Renal cortical epithelial cell (primary cell): ENCODE results near the gene PDHA1. TPM values are rescaled to one million over a fixed set of nuclear protein-coding genes. Genes with fewer than 3 reads are reported as not detected.

Experiments used
- DNase-seq: peaks from one replicate; pipeline ENCODE4 v3.0.0-alpha.2; 2011; ENCODE audit warnings: low read depth
- total RNA-seq: library from RNA; depleted of rRNA; stranded (reverse); fragments of >200 nt; gene quantifications from 2 replicates; pipeline ENCODE4 v1.2.3, GENCODE V29; 2014

The PDHA1 gene
- total RNA-seq, 1 donor from 2014 or later: 212 TPM

DNA sequence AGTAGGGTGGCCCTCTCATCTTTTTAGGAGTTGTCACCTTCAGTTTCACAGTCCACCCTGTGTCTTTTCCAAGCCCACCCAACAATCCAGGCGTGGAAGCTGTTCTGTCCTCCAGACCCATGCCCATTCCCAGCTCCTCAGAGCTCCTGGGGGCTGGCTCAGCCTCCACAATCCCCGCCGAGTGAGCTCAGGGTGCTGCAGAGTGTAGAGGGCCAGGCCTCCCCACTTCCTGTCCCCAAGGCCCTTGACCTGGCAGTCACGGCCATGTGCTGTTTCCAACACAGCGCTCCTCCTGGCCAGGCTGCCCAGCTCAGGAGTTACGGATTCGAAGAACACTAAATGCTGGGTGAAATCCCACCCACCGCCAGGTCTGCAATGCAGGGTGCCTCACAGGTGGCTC, 31.8 kb downstream of the PDHA1 start:
- DNase-seq: no peak

DNA sequence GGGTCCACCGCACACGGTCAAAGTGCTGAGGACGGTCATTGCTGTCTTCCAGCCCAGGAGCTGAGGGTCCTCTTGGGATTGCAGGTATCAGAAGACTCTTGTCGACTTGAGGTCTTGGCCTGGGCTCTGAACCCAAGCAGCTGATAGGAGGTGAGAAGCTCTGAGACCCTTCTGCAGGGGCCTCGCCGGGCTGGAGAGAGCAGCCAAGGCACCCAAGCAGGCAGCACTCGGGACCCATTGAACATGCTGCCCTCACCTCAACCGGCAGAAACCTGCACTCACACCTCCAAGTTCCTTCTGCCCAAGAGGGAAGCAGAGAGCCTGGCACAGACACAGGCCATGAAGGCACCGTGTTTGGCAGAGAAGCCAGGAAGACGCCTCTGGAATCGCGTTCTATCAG, 34.1 kb downstream of the PDHA1 start:
- no peak for DNase-seq

DNA sequence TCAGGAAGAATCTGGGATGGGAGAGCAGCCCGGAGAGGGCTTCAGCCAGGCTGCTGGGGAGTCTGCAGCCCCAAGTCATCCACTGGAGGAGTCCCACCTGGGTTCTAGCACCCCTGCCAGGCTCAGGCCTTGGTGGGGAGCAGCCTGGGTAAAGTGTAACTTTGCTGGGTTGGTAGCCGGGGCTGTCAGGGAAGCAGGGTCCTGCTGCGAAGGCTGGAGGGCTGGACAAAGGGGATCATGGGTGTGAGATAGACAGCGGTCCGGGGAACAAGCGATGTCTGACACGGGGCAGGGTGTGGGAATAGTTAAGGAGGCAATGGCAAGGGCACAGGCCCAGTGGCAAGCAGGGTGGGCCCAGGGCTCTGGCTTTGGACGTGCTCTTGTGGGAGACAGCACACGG, 37.6 kb downstream of the PDHA1 start:
- no peak for DNase-seq

DNA sequence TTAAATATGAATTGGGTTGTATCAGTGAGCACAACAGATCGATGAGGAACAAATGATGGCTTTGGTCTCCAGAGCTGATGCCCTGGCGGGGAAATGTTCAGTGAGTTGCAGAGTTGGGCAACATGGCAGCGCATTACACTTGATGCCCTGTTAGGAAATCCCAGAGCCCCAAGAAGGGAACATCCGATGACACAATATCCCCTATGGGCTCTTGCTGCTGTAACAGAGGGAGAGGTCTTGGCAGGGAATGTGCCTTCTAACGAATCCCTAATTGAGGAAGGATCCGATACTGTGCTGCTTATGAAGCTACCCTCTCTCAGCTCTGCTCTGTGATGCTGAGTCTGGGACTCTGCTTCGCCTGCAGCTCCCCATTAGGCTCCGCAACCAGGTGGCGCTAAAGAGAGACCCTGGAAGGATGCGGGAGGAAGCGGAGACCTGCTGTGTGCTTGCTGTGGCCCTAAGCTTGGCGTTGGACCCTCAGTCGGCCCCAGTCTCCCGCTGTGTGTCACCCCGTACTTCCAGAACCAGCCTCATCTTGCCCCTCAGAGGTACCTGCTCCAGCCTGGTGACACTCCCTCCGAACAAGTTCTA, 38.9 kb downstream of the PDHA1 start:
- DNase-seq: peak; percentile 20

- no peak for DNase-seq
These were observed 43.0 kb downstream of the PDHA1 start for GRCh38 chrX:19386679-19387078.

DNA sequence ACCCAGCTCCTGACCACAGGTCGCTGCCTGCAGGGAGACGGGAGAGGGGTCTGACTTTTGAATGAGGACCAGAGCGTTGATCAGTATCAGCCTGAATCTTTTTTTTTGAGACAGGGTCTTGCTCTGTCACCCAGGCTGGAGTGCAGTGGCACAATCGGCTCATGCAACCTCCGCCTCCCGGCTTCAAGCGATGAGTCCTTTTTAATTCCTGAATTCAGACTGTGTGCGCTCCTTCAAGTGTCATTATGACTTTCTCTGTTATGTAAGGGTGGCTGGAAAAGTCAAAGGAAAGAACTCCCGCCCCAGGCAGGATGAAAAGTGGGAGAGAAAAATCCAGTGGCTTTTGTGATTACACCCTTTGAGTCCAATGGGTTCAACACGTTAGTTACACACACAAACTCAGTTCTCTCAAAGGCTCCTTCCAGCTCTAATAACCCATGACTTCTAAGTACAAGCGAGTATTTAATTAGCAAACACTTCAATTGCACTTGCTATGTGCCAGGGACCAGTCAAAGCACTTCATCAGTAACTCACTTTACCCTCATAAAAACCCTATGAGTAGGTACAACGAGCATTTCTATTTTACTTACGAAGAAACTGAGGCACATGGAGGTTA, 44.4 kb downstream of the PDHA1 start:
- DNase-seq: no peak

DNA sequence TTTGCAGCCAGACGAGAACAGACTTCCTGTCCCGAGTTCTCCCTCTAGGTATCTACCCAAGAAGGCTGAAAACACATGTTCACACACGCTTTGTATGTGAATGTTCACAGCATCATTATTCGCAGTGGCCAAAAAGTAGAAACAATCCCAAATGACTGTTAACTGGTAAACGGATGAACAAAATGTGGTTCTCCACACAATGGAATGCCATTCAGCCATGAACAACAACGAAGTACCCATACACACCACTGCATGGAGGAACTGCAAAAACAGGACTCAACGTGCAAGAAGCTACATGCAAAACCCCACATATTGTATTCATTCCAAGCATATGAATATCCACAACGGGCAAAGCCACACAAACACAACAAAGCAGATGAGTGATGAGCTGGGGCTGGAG, 45.0 kb downstream of the PDHA1 start:
- no peak for DNase-seq

- no peak for DNase-seq
These were observed 45.6 kb downstream of the PDHA1 start for GRCh38 chrX:19389227-19389845.

DNA sequence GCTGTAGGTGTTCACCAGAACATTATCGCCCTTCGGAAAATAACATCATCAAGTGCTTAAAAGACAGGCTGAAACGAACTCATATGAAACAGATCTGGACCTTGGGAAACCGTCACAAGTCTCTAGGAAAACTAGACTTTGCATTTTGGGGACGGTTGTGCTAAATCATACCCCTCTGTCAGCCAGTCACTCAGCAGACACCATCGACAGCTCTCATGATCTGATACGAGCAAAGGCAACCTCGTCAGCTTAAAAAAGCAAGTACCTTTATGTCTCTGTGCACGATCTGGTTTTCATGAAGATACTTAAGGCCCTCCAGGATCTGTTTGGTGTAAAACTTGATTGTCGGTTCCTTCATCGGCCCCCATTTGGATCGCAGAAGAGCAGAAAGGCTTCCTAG, 48.4 kb downstream of the PDHA1 start:
- no peak for DNase-seq

GRCh38 chrX:19392703-19393102, 49.0 kb downstream of the PDHA1 start:
- no peak for DNase-seq

DNA sequence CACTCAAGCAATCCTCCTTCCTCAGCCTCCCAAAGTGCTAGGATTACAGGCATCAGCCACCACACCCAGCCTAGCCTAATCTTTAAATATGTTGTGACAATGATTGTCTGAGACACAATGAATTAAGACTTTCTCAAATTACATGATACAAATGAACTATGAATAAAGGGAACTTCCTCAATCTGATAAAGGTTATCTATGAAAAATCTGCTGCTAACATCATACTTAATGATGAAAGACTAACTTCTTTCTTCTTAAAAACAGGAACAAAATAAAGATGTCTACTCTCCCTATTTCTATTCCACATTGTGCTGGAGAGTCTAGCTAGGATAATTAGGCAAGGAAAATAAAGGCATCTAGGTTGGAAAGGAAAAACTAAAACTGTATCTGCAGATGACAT, 60.0 kb downstream of the PDHA1 start:
- DNase-seq: no peak

GRCh38 chrX:19410259-19410658, 66.5 kb downstream of the PDHA1 start:
- no peak for DNase-seq

Other genes starting within 250 kb of the PDHA1 start
- gene ADGRG2, start 221.5 kb upstream of the PDHA1 start, total RNA-seq: 0.15 TPM in 1 of 2 replicates, not detected in the other
- gene MAP3K15, start 171.6 kb downstream of the PDHA1 start, total RNA-seq: 1.3 and 1.7 TPM in 2 replicates